Lung (tissue), 12 donors: ENCODE results near the gene UGT8. TPM values are rescaled to one million over a fixed set of nuclear protein-coding genes. Genes with fewer than 3 reads are reported as not detected.
A peak's percentile ranks its signal among the peaks of the same experiment; 100 is the strongest.

ENCODE experiments used
- ATAC-seq: fragments of 200-7000 bp; cut with Tn5 transposase; one replicate; pipeline ENCODE4 v1.9.1; 2020; ENCODE audit warnings: moderate number of reproducible peaks; ENCODE audit not compliant: insufficient read depth, low FRiP score
- DNase-seq, 3 donors: peaks; one replicate each; pipeline ENCODE4 v3.0.0-alpha.2; 2013 to 2017
- H3K27ac ChIP-seq, 2 donors: one replicate each; pipeline ENCODE4 v1.5.1; 2013; ENCODE audit warnings: mild to moderate bottlenecking in 2 of 2, moderate library complexity in 2 of 2, control low read depth in 1 of 2, inconsistent platforms in 1 of 2, low read depth in 1 of 2, low read length in 1 of 2
- H3K27me3 ChIP-seq, 3 donors: one replicate each; pipeline ENCODE4 v1.5.1; 2013; ENCODE audit warnings: low read length in 2 of 3; ENCODE audit not compliant: control insufficient read depth in 3 of 3, insufficient read depth in 3 of 3
- H3K36me3 ChIP-seq, 4 donors: one replicate each; pipeline ENCODE4 v1.5.1; 2013; ENCODE audit warnings: low read length in 4 of 4, mild to moderate bottlenecking in 1 of 4, moderate library complexity in 1 of 4; ENCODE audit not compliant: control insufficient read depth in 4 of 4, insufficient read depth in 4 of 4
- H3K4me1 ChIP-seq, 5 donors: one replicate each; pipeline ENCODE4 v1.5.1; 2013; ENCODE audit warnings: low read length in 5 of 5, mild to moderate bottlenecking in 2 of 5, moderate library complexity in 1 of 5; ENCODE audit not compliant: control insufficient read depth in 5 of 5, insufficient read depth in 5 of 5
- H3K4me3 ChIP-seq: one replicate; pipeline ENCODE4 v1.5.1; 2013; ENCODE audit warnings: mild to moderate bottlenecking, control low read depth, moderate library complexity
- H3K9ac ChIP-seq, 2 donors: one replicate each; pipeline ENCODE4 v1.5.1; 2013; ENCODE audit warnings: low read length in 2 of 2, control low read depth in 1 of 2; ENCODE audit not compliant: insufficient read depth in 1 of 2
- H3K9me3 ChIP-seq, 4 donors: one replicate each; pipeline ENCODE4 v1.5.1; 2013; ENCODE audit warnings: low read length in 3 of 4, mild to moderate bottlenecking in 1 of 4, moderate library complexity in 1 of 4; ENCODE audit not compliant: control insufficient read depth in 4 of 4, insufficient read depth in 3 of 4
- CTCF ChIP-seq: IDR thresholded peaks from 2 replicates; pipeline ENCODE4 v1.5.1; 2012; ENCODE audit warnings: mild to moderate bottlenecking; ENCODE audit errors: control extremely low read depth, extremely low read depth
- WGBS, 2 donors: extraction: QIAGEN DNeasy Blood & Tissue Kit; methylation state at CpG; one replicate each; pipeline ENCODE4 v1.1.7; 2013; 5-methylcytosine and 5-hydroxymethylcytosine counted together
- polyA plus RNA-seq, 2 donors: library from polyadenylated mRNA; stranded (reverse); fragments of 200-250 nt; gene quantifications; one replicate each; pipeline ENCODE4 v1.2.1, GENCODE V29; 2013
- total RNA-seq, 2 donors: library from RNA; depleted of rRNA in 1 of 2; stranded (reverse); fragments of >200 nt in 1 of 2; gene quantifications; one replicate each; pipeline ENCODE4 v1.2.1, GENCODE V29; 2014 to 2021
- donor health status: control.
- donor health status: control.
- donor health status: Bipolar disorder and iron deficiency.
- donor health status: healthy.
- donor health status: DM: yes; HTN: yes; CAD: no.

The UGT8 gene
- total and polyA plus RNA-seq, 4 donors = 0.37 to 9.9 (median 1.8) TPM

- TF ChIP-seq CTCF = no peak
- peak; percentile 19 to 78 (median 53) for DNase-seq
- Histone ChIP-seq H3K4me3 (no peak overlapping the region), H3K4me1 (no peaks in the 10 kb centered on the region), H3K27me3 (peaks cover 0 to 3% (median 0%) of the 10 kb centered on the region in 3 donors), H3K9me3 (no peaks in the 10 kb centered on the region), H3K9ac (no peak overlapping the region), H3K27ac (no peak overlapping the region), H3K36me3 (no peaks in the 10 kb centered on the region)
- ATAC-seq = no peak
- 68 to 75% methylated on average over 2 of the region's 2 CpGs for WGBS, 2 donors
Observed at GRCh38 chr4:114606245-114606644, 7.6 kb downstream of the UGT8 start.

GRCh38 chr4:114607056-114607455, 8.4 kb downstream of the UGT8 start:
- Histone ChIP-seq H3K9me3 (no peaks in the 10 kb centered on the region), H3K4me1 (no peaks in the 10 kb centered on the region), H3K27me3 (peaks cover 0 to 3% (median 0%) of the 10 kb centered on the region in 3 donors), H3K4me3 (no peak overlapping the region), H3K27ac (no peak overlapping the region), H3K36me3 (no peaks in the 10 kb centered on the region), H3K9ac (no peak overlapping the region)
- DNase-seq (no peak), ATAC-seq (no peak)
- no peak for TF ChIP-seq CTCF

DNA sequence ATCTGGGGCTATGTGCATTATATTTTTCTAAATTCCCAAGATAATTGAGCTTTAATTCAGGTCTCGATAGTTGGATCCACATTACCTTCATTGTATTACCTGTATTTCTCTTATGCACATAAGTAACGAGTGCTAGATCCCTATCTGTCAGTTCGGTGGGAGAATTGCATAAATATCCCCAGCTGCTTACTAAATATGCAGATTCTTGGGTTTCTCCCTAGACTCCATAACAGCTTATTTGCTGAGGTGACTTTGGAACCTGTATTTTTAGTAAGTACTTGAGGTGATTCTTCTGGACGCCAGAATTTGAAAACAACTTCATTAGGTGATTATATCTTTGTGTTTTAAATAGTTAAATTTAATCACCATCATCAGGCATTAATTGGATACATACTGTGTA, 15.0 kb downstream of the UGT8 start:
- H3K4me3 ChIP-seq = no peak overlapping the region
- no peak for ATAC-seq

More for the DNA sequence above, 15.0 kb downstream of the UGT8 start:
- TF ChIP-seq CTCF = no peak
- 72 to 84% methylated on average over 4 of the region's 4 CpGs for WGBS, 2 donors
- no peak overlapping the region for H3K27ac ChIP-seq
- H3K4me1 ChIP-seq = no peaks in the 10 kb centered on the region
- no peak for DNase-seq
- H3K9ac ChIP-seq = no peak overlapping the region
- no peaks in the 10 kb centered on the region for H3K9me3 ChIP-seq
- H3K36me3 ChIP-seq = no peaks in the 10 kb centered on the region
- no peaks in the 10 kb centered on the region for H3K27me3 ChIP-seq
